SK-N-SH (cell line): ENCODE results near the gene BAIAP3. TPM values are rescaled to one million over a fixed set of nuclear protein-coding genes. Genes with fewer than 3 reads are reported as not detected.

Experiments used
- CTCF ChIA-PET: fragments of 300-600, 350-600 bp; formaldehyde crosslinking; extraction: SDS; loops from one replicate; lab custom pipeline; 2021; lab: Yijun Ruan, JAX
- POLR2A ChIA-PET: fragments of 350-600 bp; sonication (Branson Sonifier 250); formaldehyde crosslinking; extraction: SDS; loops from one replicate; lab custom pipeline; 2020; ENCODE audit warnings: antibody characterized with exemption, inconsistent platforms; lab: Yijun Ruan, JAX
- DNase-seq: peaks from one replicate; pipeline ENCODE4 v3.0.0; 2012
- H2AFZ ChIP-seq: fragments of 200-600 bp; sonication (generic); 2 replicates; pipeline ENCODE4 v1.8.1; 2016; ENCODE audit warnings: antibody characterized with exemption, mild to moderate bottlenecking, low read depth
- H3F3A ChIP-seq: fragments of 200-600 bp; sonication (generic); replicated peaks from 2 replicates; pipeline ENCODE3; 2016; ENCODE audit warnings: antibody characterized with exemption, mild to moderate bottlenecking; ENCODE audit not compliant: insufficient read depth
- H3K27ac ChIP-seq, 2 experiments: fragments of 200-500 bp in 1 of 2; fragments of 200-600 bp in 1 of 2; sonication (Bioruptor generic) in 1 of 2; sonication (generic), shearing (Covaris generic) in 1 of 2; 2 replicates each; pipeline versions ENCODE4 v1.5.1 to v1.6.1; 2014 to 2016; ENCODE audit warnings: low read depth in 2 of 2, inconsistent platforms in 1 of 2, low read length in 1 of 2, mild to moderate bottlenecking in 1 of 2, mixed read lengths in 1 of 2
- H3K27me3 ChIP-seq: fragments of 200-600 bp; sonication (generic), shearing (Covaris generic); 2 replicates; pipeline ENCODE4 v1.6.1; 2016; ENCODE audit warnings: mixed run types; ENCODE audit not compliant: insufficient read depth
- H3K36me3 ChIP-seq, 2 experiments: fragments of 200-500 bp in 1 of 2; fragments of 200-600 bp in 1 of 2; sonication (Bioruptor generic) in 1 of 2; sonication (generic) in 1 of 2; replicated peaks in 1 of 2; 2 replicates each; pipeline versions ENCODE3 to v1.5.1; 2014 to 2016; ENCODE audit warnings: low read length in 1 of 2, mild to moderate bottlenecking in 1 of 2; ENCODE audit not compliant: insufficient read depth in 2 of 2, control insufficient read depth in 1 of 2
- H3K4me1 ChIP-seq, 2 experiments: fragments of 200-500 bp in 1 of 2; fragments of 200-600 bp in 1 of 2; sonication (Bioruptor generic) in 1 of 2; sonication (generic), shearing (Covaris generic) in 1 of 2; 2 replicates each; pipeline versions ENCODE4 v1.5.1 to v1.6.1; 2014 to 2016; ENCODE audit warnings: low read depth in 1 of 2, low read length in 1 of 2, mixed run types in 1 of 2; ENCODE audit not compliant: insufficient read depth in 2 of 2, control insufficient read depth in 1 of 2
- H3K4me2 ChIP-seq: fragments of 200-600 bp; sonication (generic), shearing (Covaris generic); 2 replicates; pipeline ENCODE4 v1.6.1; 2017; ENCODE audit warnings: mixed run types
- H3K4me3 ChIP-seq, 2 experiments: fragments of 200-500 bp in 1 of 2; fragments of 200-600 bp in 1 of 2; sonication (Bioruptor generic) in 1 of 2; sonication (generic), shearing (Covaris generic) in 1 of 2; 2 replicates each; pipeline versions ENCODE4 v1.5.1 to v1.8.1; 2014 to 2016; ENCODE audit warnings: low read depth in 2 of 2, inconsistent platforms in 1 of 2, low read length in 1 of 2, mild to moderate bottlenecking in 1 of 2, mixed read lengths in 1 of 2, moderate library complexity in 1 of 2
- H3K79me2 ChIP-seq: fragments of 200-600 bp; sonication (generic); 2 replicates; pipeline ENCODE4 v1.8.1; 2017; ENCODE audit warnings: mild to moderate bottlenecking; ENCODE audit not compliant: insufficient read depth
- H3K9ac ChIP-seq: fragments of 200-600 bp; sonication (generic); 2 replicates; pipeline ENCODE4 v1.6.1; 2017; ENCODE audit warnings: mixed run types
- H3K9me2 ChIP-seq: fragments of 200-600 bp; sonication (generic); 2 replicates; pipeline ENCODE4 v1.6.1; 2017; ENCODE audit warnings: mixed run types
- H3K9me3 ChIP-seq: fragments of 200-600 bp; sonication (generic); 2 replicates; pipeline ENCODE4 v1.6.1; 2017; ENCODE audit warnings: mixed run types, mild to moderate bottlenecking, moderate library complexity
- H4K20me1 ChIP-seq: fragments of 200-600 bp; sonication (generic); 2 replicates; pipeline ENCODE4 v1.6.1; 2017; ENCODE audit warnings: mild to moderate bottlenecking, mixed run types; ENCODE audit not compliant: insufficient read depth
- EZH2phosphoT487 ChIP-seq: fragments of 200-600 bp; sonication (generic); IDR thresholded peaks from 2 replicates; pipeline ENCODE4 v1.6.1; 2017; ENCODE audit warnings: low read depth, mixed run types, mild to moderate bottlenecking, antibody characterized with exemption, moderate library complexity, borderline replicate concordance
- MXI1 ChIP-seq: IDR thresholded peaks from 2 replicates; pipeline ENCODE4 v1.6.1; 2012; ENCODE audit warnings: mild to moderate bottlenecking, low read depth, low read length, improper control_type of control experiment
- NFIC ChIP-seq: IDR thresholded peaks from 2 replicates; pipeline ENCODE4 v1.4.0; 2012; ENCODE audit warnings: borderline replicate concordance
- PBX3 ChIP-seq: IDR thresholded peaks from 2 replicates; pipeline ENCODE4; 2012
- POLR2AphosphoS5 ChIP-seq: IDR thresholded peaks from 2 replicates; pipeline ENCODE4 v1.6.1; 2012; ENCODE audit warnings: low read depth, low read length
- RCOR1 ChIP-seq: fragments of 150-350 bp; IDR thresholded peaks from 2 replicates; pipeline ENCODE4 v1.6.1; 2017; ENCODE audit warnings: antibody characterized with exemption, low read length
- RXRA ChIP-seq: IDR thresholded peaks from 2 replicates; pipeline ENCODE4 v1.4.0; 2012; ENCODE audit warnings: low read depth, mild to moderate bottlenecking, borderline replicate concordance
- TAF1 ChIP-seq: IDR thresholded peaks from 2 replicates; pipeline ENCODE4 v1.6.1; 2012; ENCODE audit warnings: low read depth, mild to moderate bottlenecking, low read length, moderate library complexity, borderline replicate concordance
- TCF12 ChIP-seq: IDR thresholded peaks from 2 replicates; pipeline ENCODE4 v1.4.0; 2012
- TEAD4 ChIP-seq: IDR thresholded peaks from 2 replicates; pipeline ENCODE4 v1.4.0; 2012; ENCODE audit warnings: mild to moderate bottlenecking, borderline replicate concordance; ENCODE audit not compliant: insufficient read depth
- USF2 ChIP-seq: fragments of 150-350 bp; IDR thresholded peaks from 2 replicates; pipeline ENCODE4 v1.6.1; 2017; ENCODE audit warnings: antibody characterized with exemption, low read length, low read depth, borderline replicate concordance
- WGBS: methylation state at CpG from one replicate; pipeline ENCODE4 v1.1.6; 2017; ENCODE audit warnings: low lambda C conversion rate; 5-methylcytosine and 5-hydroxymethylcytosine counted together
- polyA plus RNA-seq, 3 experiments: library from polyadenylated mRNA; depleted of rRNA; stranded (reverse); fragments of >200 nt; gene quantifications; 2 replicates each; pipeline ENCODE4 v1.2.3, GENCODE V29; 2012
- TF ChIP-seq, protein P1 (sequence below): fragments of 200-600 bp; sonication (generic); IDR thresholded peaks from 2 replicates; pipeline ENCODE4 v1.6.1; 2017; ENCODE audit warnings: antibody characterized with exemption, mild to moderate bottlenecking, moderate library complexity
- TF ChIP-seq, protein P2 (sequence below): IDR thresholded peaks from 2 replicates; pipeline ENCODE4 v1.4.0; 2012; ENCODE audit warnings: low read depth, borderline replicate concordance

The BAIAP3 gene
- polyA plus RNA-seq, 1 of the 3 experiments (the other 2 are of a cell fraction) = 1.1 TPM

DNA sequence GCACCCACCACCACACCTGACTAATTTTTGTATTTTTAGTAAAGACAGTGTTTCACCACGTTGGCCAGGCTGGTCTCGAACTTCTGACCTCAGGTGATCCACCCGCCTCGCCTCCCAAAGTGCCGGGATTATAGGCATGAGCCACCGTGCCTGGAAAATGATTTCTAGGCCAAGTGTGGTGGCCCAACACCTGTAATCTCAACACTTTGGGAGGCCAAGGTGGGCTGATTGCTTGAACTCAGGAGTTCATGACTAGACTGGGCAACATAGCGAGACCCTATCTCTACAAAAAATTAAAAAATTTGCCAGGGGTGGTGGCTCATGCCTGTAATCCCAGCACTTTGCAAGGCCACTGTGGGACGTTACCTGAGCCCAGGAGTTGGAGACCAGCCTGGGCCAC is 11.0 kb upstream of the BAIAP3 start:
- Histone ChIP-seq H3K4me2 (no peak overlapping the region), H3K9ac (no peak overlapping the region), H3K36me3 (peaks cover 14 to 61% of the 10 kb centered on the region in 2 experiments), H2AFZ (no peak overlapping the region), H3K4me1 (no peaks in the 10 kb centered on the region), H3K9me3 (no peaks in the 10 kb centered on the region), H3K4me3 (no peak overlapping the region), H3K79me2 (peaks cover 19% of the 10 kb centered on the region; the same call in 1 of the 2 replicates), H3F3A (peaks cover 5% of the 10 kb centered on the region), H4K20me1 (peaks cover 36% of the 10 kb centered on the region), H3K27me3 (no peaks in the 10 kb centered on the region), H3K27ac (no peak overlapping the region)
- 97% methylated on average over 8 of the region's 8 CpGs for WGBS
- ChIA-PET POLR2A (no interaction called here), CTCF (interaction anchor here (1.0 kb wide), 1 partner anchor 15 kb away, joined by 3 read pairs; no protein-coding TSS in a partner anchor)
- DNase-seq = no peak
- TF ChIP-seq NFIC (no peak), POLR2AphosphoS5 (no peak), USF2 (no peak), PBX3 (no peak), RCOR1 (no peak), RXRA (no peak), TEAD4 (no peak), MXI1 (no peak), EZH2phosphoT487 (no peak), TAF1 (no peak), TCF12 (no peak)
- TF ChIP-seq, protein P1, sequence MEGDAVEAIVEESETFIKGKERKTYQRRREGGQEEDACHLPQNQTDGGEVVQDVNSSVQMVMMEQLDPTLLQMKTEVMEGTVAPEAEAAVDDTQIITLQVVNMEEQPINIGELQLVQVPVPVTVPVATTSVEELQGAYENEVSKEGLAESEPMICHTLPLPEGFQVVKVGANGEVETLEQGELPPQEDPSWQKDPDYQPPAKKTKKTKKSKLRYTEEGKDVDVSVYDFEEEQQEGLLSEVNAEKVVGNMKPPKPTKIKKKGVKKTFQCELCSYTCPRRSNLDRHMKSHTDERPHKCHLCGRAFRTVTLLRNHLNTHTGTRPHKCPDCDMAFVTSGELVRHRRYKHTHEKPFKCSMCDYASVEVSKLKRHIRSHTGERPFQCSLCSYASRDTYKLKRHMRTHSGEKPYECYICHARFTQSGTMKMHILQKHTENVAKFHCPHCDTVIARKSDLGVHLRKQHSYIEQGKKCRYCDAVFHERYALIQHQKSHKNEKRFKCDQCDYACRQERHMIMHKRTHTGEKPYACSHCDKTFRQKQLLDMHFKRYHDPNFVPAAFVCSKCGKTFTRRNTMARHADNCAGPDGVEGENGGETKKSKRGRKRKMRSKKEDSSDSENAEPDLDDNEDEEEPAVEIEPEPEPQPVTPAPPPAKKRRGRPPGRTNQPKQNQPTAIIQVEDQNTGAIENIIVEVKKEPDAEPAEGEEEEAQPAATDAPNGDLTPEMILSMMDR = no peak
- TF ChIP-seq, protein P2, sequence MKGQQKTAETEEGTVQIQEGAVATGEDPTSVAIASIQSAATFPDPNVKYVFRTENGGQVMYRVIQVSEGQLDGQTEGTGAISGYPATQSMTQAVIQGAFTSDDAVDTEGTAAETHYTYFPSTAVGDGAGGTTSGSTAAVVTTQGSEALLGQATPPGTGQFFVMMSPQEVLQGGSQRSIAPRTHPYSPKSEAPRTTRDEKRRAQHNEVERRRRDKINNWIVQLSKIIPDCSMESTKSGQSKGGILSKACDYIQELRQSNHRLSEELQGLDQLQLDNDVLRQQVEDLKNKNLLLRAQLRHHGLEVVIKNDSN = no peak
- TF ChIP-seq, all 33 proteins: peak for 0
- no peaks in the 10 kb centered on the region for H3K9me2 ChIP-seq
